SU-DHL-6 (cell line): ENCODE measurements around the gene ZNF592.

ENCODE experiments used
- EZH2phosphoT487 ChIP-seq: fragments of 200-600 bp; sonication (generic), shearing (Covaris generic); conservative IDR thresholded peaks from 2 replicates; pipeline ENCODE4 v1.6.1; 2018; ENCODE audit warnings: mild to moderate bottlenecking, antibody characterized with exemption, low read length, moderate library complexity, mixed read lengths
- TF ChIP-seq, protein P1 (sequence below): fragments of 200-600 bp; sonication (generic); IDR thresholded peaks from one replicate; pipeline ENCODE4 v1.5.1; 2017; ENCODE audit warnings: antibody characterized with exemption, mild to moderate bottlenecking, low read length, moderate library complexity; ENCODE audit not compliant: insufficient read depth, poor library complexity, severe bottlenecking

- TF ChIP-seq, protein P1, sequence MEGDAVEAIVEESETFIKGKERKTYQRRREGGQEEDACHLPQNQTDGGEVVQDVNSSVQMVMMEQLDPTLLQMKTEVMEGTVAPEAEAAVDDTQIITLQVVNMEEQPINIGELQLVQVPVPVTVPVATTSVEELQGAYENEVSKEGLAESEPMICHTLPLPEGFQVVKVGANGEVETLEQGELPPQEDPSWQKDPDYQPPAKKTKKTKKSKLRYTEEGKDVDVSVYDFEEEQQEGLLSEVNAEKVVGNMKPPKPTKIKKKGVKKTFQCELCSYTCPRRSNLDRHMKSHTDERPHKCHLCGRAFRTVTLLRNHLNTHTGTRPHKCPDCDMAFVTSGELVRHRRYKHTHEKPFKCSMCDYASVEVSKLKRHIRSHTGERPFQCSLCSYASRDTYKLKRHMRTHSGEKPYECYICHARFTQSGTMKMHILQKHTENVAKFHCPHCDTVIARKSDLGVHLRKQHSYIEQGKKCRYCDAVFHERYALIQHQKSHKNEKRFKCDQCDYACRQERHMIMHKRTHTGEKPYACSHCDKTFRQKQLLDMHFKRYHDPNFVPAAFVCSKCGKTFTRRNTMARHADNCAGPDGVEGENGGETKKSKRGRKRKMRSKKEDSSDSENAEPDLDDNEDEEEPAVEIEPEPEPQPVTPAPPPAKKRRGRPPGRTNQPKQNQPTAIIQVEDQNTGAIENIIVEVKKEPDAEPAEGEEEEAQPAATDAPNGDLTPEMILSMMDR: no peak
- no peak for TF ChIP-seq EZH2phosphoT487
Measured at GRCh38 chr15:84761607-84762131, 13.3 kb downstream of the ZNF592 start.
